Common myeloid progenitor, CD34-positive (primary cell): Measurements from ENCODE around the gene DOCK9.

Experiments used
- CTCF ChIA-PET: fragments of 350-600 bp; sonication (Branson Sonifier 250); formaldehyde crosslinking; loops from one replicate; lab custom pipeline; 2021; ENCODE audit warnings: antibody characterized with exemption; lab: Charles Lee
- POLR2A ChIA-PET: fragments of 350-600 bp; sonication (Branson Sonifier 250); formaldehyde crosslinking; loops from one replicate; lab custom pipeline; 2021; ENCODE audit warnings: antibody characterized with exemption; lab: Charles Lee
- DNase-seq, 3 donors: peaks; one replicate each; pipeline versions ENCODE4 v3.0.0 to v3.0.0-alpha.2; 2013
- H3K27ac ChIP-seq, 2 experiments: 1 replicate in 1 of 2; 2 replicates in 1 of 2; pipeline ENCODE4 v1.7.0; 2013; ENCODE audit warnings: inconsistent platforms in 2 of 2, low read length in 2 of 2, mild to moderate bottlenecking in 2 of 2, low read depth in 1 of 2, moderate library complexity in 1 of 2; ENCODE audit not compliant: severe bottlenecking in 2 of 2, insufficient read depth in 1 of 2, poor library complexity in 1 of 2
- H3K27me3 ChIP-seq, 5 experiments: replicated peaks in 2 of 5; 1 replicate in 3 of 5; 2 replicates in 2 of 5; pipeline versions ENCODE4 v1.6.1 to v1.7.0; 2013; ENCODE audit warnings: low read length in 4 of 5, mild to moderate bottlenecking in 2 of 5, moderate library complexity in 2 of 5, inconsistent platforms in 1 of 5; ENCODE audit not compliant: insufficient read depth in 5 of 5, control insufficient read depth in 4 of 5
- H3K36me3 ChIP-seq, 4 experiments: 1 replicate in 2 of 4; 2 replicates in 2 of 4; pipeline versions ENCODE4 v1.6.1 to v1.7.0; 2013; ENCODE audit warnings: low read length in 3 of 4, control low read depth in 1 of 4, mild to moderate bottlenecking in 1 of 4; ENCODE audit not compliant: control insufficient read depth in 4 of 4, insufficient read depth in 4 of 4
- H3K4me1 ChIP-seq, 4 experiments: 1 replicate in 3 of 4; 2 replicates in 1 of 4; pipeline versions ENCODE4 v1.6.1 to v1.7.1; 2013; ENCODE audit warnings: low read length in 3 of 4, mild to moderate bottlenecking in 3 of 4, control low read depth in 1 of 4, inconsistent platforms in 1 of 4, moderate library complexity in 1 of 4; ENCODE audit not compliant: control insufficient read depth in 4 of 4, insufficient read depth in 4 of 4; ENCODE audit errors: control extremely low read depth in 1 of 4
- H3K4me3 ChIP-seq, 7 experiments: 1 replicate in 4 of 7; 2 replicates in 3 of 7; pipeline versions ENCODE4 v1.5.1 to v1.7.0; 2013; ENCODE audit warnings: mild to moderate bottlenecking in 7 of 7, low read length in 6 of 7, moderate library complexity in 6 of 7, inconsistent platforms in 2 of 7, low read depth in 2 of 7, control low read depth in 1 of 7; ENCODE audit not compliant: insufficient read depth in 4 of 7, control insufficient read depth in 1 of 7; ENCODE audit errors: extremely low read depth in 1 of 7
- H3K9me3 ChIP-seq, 5 experiments: 1 replicate in 4 of 5; 2 replicates in 1 of 5; pipeline versions ENCODE4 v1.6.1 to v1.7.1; 2013; ENCODE audit warnings: low read length in 4 of 5, mild to moderate bottlenecking in 2 of 5, inconsistent platforms in 1 of 5, low read depth in 1 of 5, moderate library complexity in 1 of 5; ENCODE audit not compliant: control insufficient read depth in 4 of 5, insufficient read depth in 2 of 5; ENCODE audit errors: control extremely low read depth in 1 of 5
- WGBS: methylation state at CpG from one replicate; pipeline ENCODE4 v1.1.5; 2013; ENCODE audit not compliant: insufficient coverage; 5-methylcytosine and 5-hydroxymethylcytosine counted together

Gene DOCK9

GRCh38 chr13:98970330-98970729 lies 7.5 kb downstream of the DOCK9 start:
- Histone ChIP-seq H3K36me3 (no peaks in the 10 kb centered on the region), H3K9me3 (no peaks in the 10 kb centered on the region), H3K27ac (no peak overlapping the region), H3K4me1 (peaks cover 12 to 41% (median 34%) of the 10 kb centered on the region in 4 experiments), H3K4me3 (no peak overlapping the region), H3K27me3 (no peaks in the 10 kb centered on the region)
- no peak for DNase-seq
- POLR2A ChIA-PET: interaction anchor here (0.5 kb wide), 1 partner anchor 75 kb away, joined by 6 read pairs; no protein-coding TSS in a partner anchor
- CTCF ChIA-PET: no interaction called here
- 95% methylated on average over 4 of the region's 5 CpGs for WGBS

- ChIA-PET POLR2A (no interaction called here), CTCF (no interaction called here)
- Histone ChIP-seq H3K9me3 (no peaks in the 10 kb centered on the region), H3K4me1 (peaks cover 1 to 13% (median 9%) of the 10 kb centered on the region in 4 experiments), H3K36me3 (no peaks in the 10 kb centered on the region), H3K27ac (no peak overlapping the region), H3K27me3 (no peaks in the 10 kb centered on the region), H3K4me3 (no peak overlapping the region)
- WGBS: 100% methylated on average over 2 of the region's 4 CpGs
- DNase-seq: no peak
These were observed 10.4 kb downstream of the DOCK9 start for GRCh38 chr13:98967491-98967890.

- Histone ChIP-seq H3K4me1 (peaks cover 0 to 8% (median 5%) of the 10 kb centered on the region in 4 experiments), H3K27me3 (no peaks in the 10 kb centered on the region), H3K4me3 (no peak overlapping the region), H3K27ac (no peak overlapping the region), H3K9me3 (no peaks in the 10 kb centered on the region), H3K36me3 (no peaks in the 10 kb centered on the region)
- WGBS: 91% methylated on average over 7 of the region's 11 CpGs
- ChIA-PET POLR2A (no interaction called here), CTCF (interaction anchor here (1.2 kb wide), 1 partner anchor 9 kb away, joined by 3 read pairs; no protein-coding TSS in a partner anchor)
- DNase-seq: no peak
These were observed 11.8 kb downstream of the DOCK9 start for GRCh38 chr13:98966019-98966418.

DNA sequence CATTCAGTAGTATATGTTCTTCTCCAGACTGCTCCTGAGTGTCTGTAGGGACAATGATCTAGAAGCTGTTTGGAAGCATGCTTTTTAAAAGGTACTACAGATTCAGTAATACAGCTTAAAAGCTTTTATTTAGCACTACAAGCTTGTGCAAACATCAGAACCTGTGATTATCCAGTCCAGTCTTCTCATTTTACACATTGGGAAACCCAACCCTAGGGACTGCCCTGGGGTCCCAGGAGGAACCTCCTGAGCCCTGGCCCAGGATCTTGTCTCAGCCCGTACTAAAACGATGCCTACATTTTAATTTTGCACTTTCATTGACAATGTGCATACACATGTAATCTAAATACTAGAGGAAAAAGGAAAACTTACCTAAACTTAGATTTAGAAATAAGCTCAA lies 12.5 kb downstream of the DOCK9 start:
- H3K9me3 ChIP-seq: no peaks in the 10 kb centered on the region
- DNase-seq: no peak
- H3K4me3 ChIP-seq: no peak overlapping the region
- H3K36me3 ChIP-seq: no peaks in the 10 kb centered on the region
- POLR2A ChIA-PET: no interaction called here
- WGBS: no CpG with 5 or more reads among the region's 2 CpGs
- CTCF ChIA-PET: interaction anchor here (1.2 to 2.1 kb wide), 3 partner anchors 8 to 99 kb away, joined by 3 to 4 read pairs (median 4); no protein-coding TSS in a partner anchor
- no peaks in the 10 kb centered on the region for H3K27me3 ChIP-seq
- peaks cover 0 to 10% (median 6%) of the 10 kb centered on the region in 4 experiments for H3K4me1 ChIP-seq
- no peak overlapping the region for H3K27ac ChIP-seq

DNA sequence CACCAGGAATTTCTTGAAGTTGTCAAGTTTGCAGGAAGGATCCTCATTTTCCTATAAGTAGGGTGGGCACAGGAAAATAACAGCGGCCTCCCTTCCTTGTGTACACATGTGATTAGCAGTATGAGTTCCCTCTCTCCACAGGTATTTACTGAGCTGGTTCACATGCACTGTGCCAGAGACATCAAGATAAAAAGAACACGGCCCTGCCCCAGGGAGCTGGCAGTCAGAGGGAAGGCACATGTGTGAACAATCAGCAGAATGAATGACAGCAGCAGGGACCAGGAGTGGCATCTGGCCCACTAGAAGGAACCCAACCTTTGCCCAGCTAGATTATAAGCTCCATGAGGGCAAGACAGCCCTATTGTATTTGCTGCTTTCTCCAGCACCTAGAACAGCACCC lies 13.9 kb downstream of the DOCK9 start:
- WGBS: 73% methylated on average over 2 of the region's 2 CpGs
- CTCF ChIA-PET: interaction anchor here (1.4 to 2.1 kb wide), 2 partner anchors 10 kb away, joined by 3 to 4 read pairs; no protein-coding TSS in a partner anchor
- H3K4me1 ChIP-seq: peaks cover 0 to 13% (median 5%) of the 10 kb centered on the region in 4 experiments
- POLR2A ChIA-PET: interaction anchor here (1.5 kb wide), 1 partner anchor 10 kb away, joined by 5 read pairs; no protein-coding TSS in a partner anchor
- DNase-seq: no peak
- H3K9me3 ChIP-seq: no peaks in the 10 kb centered on the region
- H3K27me3 ChIP-seq: no peaks in the 10 kb centered on the region
- H3K27ac ChIP-seq: no peak overlapping the region
- H3K36me3 ChIP-seq: no peaks in the 10 kb centered on the region
- no peak overlapping the region for H3K4me3 ChIP-seq

DNA sequence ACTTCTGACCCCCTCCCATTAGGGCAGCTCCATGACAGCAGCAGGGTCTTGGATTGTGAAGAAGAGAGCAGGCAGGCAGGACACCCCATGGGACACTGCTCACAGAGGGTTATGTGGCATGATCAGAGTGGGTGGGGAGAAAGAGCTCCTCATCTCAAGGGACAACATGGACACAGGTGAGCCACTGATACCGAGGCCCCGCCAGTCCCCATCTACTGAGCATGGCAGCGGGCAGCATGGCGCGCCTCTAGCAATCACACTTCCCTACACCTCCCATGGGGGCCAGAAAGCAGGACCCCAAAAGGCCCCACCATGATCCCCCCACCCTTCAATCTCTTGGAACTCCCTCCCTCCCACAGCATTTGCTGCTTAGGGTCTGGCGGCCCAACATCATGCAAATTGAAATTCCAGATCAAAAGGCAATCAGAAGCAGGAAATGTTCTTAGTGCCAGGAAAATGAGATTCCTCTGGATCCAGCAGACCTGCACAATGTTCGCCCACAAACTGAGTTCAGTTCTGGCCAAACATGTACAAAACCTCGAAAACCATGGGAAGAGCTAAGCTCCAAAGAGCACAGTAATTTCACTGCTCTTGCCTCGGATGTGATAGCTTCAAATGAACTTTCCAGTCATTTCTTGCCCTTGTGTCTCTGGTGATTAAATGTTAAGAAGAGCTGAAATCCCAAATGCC lies 14.8 kb downstream of the DOCK9 start:
- 98% methylated on average over 9 of the region's 9 CpGs for WGBS
- CTCF ChIA-PET: interaction anchor here (1.4 to 2.1 kb wide), 3 partner anchors 9 to 11 kb away, joined by 3 to 6 read pairs (median 4); no protein-coding TSS in a partner anchor

DNA sequence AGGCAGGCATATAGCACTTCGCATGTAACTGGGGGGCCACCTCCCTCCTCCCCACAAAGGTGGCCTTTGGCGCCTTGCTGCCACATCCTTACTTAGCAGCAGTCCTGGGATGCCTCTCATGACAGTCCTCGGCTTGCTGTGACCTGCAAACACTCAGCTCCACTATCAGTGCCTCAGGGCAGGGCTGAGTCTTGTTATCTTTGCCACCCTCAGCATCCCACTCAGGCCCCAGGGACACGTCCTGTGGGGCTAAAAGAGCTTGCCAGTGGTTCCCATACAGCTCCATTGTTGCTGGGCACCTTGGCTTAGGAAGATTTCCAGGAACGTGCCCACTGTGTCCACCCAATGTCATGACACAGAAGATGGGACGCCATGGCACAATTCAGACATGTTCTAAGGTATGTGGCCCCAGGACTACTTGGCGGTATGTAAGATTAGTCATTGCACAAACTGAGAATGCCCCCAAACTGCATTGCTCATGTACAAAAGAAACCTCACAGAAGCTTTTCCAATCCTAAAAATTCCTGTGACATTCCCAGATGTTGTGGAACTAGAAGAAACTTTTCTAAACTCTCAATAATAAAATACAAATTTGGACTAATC lies 16.3 kb downstream of the DOCK9 start:
- Histone ChIP-seq H3K9me3 (no peaks in the 10 kb centered on the region), H3K27ac (no peak overlapping the region), H3K4me1 (peaks cover 0 to 12% (median 5%) of the 10 kb centered on the region in 4 experiments), H3K27me3 (no peaks in the 10 kb centered on the region), H3K4me3 (no peak overlapping the region), H3K36me3 (no peaks in the 10 kb centered on the region)
- CTCF ChIA-PET: interaction anchor here (0.7 to 1.4 kb wide), 4 partner anchors 12 to 91 kb away, joined by 3 to 6 read pairs (median 4); no protein-coding TSS in a partner anchor
- POLR2A ChIA-PET: no interaction called here
- no peak for DNase-seq
- 86% methylated on average over 6 of the region's 7 CpGs for whole genome bisulfite sequencing

More for the DNA sequence above, 14.8 kb downstream of the DOCK9 start:
- Histone ChIP-seq H3K27ac (no peak overlapping the region), H3K4me3 (no peak overlapping the region), H3K9me3 (no peaks in the 10 kb centered on the region), H3K27me3 (no peaks in the 10 kb centered on the region), H3K4me1 (peaks cover 0 to 12% (median 4%) of the 10 kb centered on the region in 4 experiments), H3K36me3 (no peaks in the 10 kb centered on the region)
- POLR2A ChIA-PET: interaction anchor here (1.5 kb wide), 1 partner anchor 10 kb away, joined by 5 read pairs; no protein-coding TSS in a partner anchor
- no peak for DNase-seq
